ENCODE measurements around the gene CMTM2.

The CMTM2 gene

GRCh38 chr16:66596986-66597848 lies 18.0 kb downstream of the CMTM2 start:
- Histone ChIP-seq H3K79me2 (ENCODE audit: insufficient read depth, low read length) (no peaks in the 10 kb centered on the region), H3K9me3 (ENCODE audit: insufficient read depth, low read length) (peaks cover 16% of the 10 kb centered on the region; the same call in 1 of the 2 replicates), H4K20me1 (ENCODE audit: low read depth, low read length) (no peaks in the 10 kb centered on the region), H3K27me3 (ENCODE audit: low read length) (no peaks in the 10 kb centered on the region; the same call in 1 of the 2 replicates), H3K27ac (ENCODE audit: low read depth, low read length) (no peak overlapping the region), H3K4me2 (ENCODE audit: low read depth, low read length, poor library complexity, severe bottlenecking) (no peak overlapping the region), H3K4me3 (ENCODE audit: insufficient read depth, low read length, poor library complexity, severe bottlenecking) (no peak overlapping the region), H2AFZ (ENCODE audit: low read depth, low read length, severe bottlenecking) (no peak overlapping the region), H3K9me2 (replicated peaks; ENCODE audit: insufficient read depth, low read length) (no peaks in the 10 kb centered on the region), H3K36me3 (ENCODE audit: low read length) (no peaks in the 10 kb centered on the region), H3F3A (ENCODE audit: insufficient read depth) (no peaks in the 10 kb centered on the region), H3K9ac (ENCODE audit: low read length) (no peak overlapping the region)
- no peak for TF ChIP-seq EZH2phosphoT487 (conservative IDR thresholded peaks at IDR 0.05; ENCODE audit: low read length)
- no peak for TF ChIP-seq CTCF (IDR thresholded peaks at IDR 0.05; ENCODE audit: insufficient read depth, low read length, poor library complexity, severe bottlenecking)

GRCh38 chr16:66598111-66598510 lies 18.8 kb downstream of the CMTM2 start:
- Histone ChIP-seq H3K9me3 (ENCODE audit: insufficient read depth, low read length) (peaks cover 16% of the 10 kb centered on the region; the same call in 1 of the 2 replicates), H4K20me1 (ENCODE audit: low read depth, low read length) (no peaks in the 10 kb centered on the region), H3K27me3 (ENCODE audit: low read length) (no peaks in the 10 kb centered on the region; the same call in 1 of the 2 replicates), H3K79me2 (ENCODE audit: insufficient read depth, low read length) (no peaks in the 10 kb centered on the region), H3K36me3 (ENCODE audit: low read length) (no peaks in the 10 kb centered on the region), H3K4me2 (ENCODE audit: low read depth, low read length, poor library complexity, severe bottlenecking) (no peak overlapping the region), H3F3A (ENCODE audit: insufficient read depth) (no peaks in the 10 kb centered on the region), H3K4me3 (ENCODE audit: insufficient read depth, low read length, poor library complexity, severe bottlenecking) (no peak overlapping the region), H3K9ac (ENCODE audit: low read length) (no peak overlapping the region), H3K27ac (ENCODE audit: low read depth, low read length) (no peak overlapping the region), H3K9me2 (replicated peaks; ENCODE audit: insufficient read depth, low read length) (no peaks in the 10 kb centered on the region), H2AFZ (ENCODE audit: low read depth, low read length, severe bottlenecking) (no peak overlapping the region)
- TF ChIP-seq EZH2phosphoT487 (conservative IDR thresholded peaks at IDR 0.05; ENCODE audit: low read length): no peak
- no peak for TF ChIP-seq CTCF (IDR thresholded peaks at IDR 0.05; ENCODE audit: insufficient read depth, low read length, poor library complexity, severe bottlenecking)

DNA sequence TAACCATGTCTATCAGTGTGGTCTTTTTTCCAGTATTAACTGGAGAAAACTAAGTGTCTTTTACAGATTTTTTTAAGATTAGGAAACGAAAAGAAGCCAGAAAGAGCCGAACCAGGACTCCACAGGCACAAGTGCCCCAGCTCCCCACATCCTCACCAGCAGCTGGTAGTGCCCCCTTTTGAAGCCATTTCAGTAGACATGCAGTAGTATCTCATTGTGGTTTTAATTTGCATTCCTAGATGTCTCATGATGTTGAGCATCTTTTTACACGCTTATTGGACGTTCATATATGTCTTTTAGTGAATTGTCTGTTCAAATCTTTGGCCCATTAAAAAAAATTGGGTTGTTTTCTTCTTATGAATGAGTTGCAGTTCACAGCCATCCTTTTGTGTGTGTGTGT lies 20.5 kb downstream of the CMTM2 start:
- no peak for TF ChIP-seq CTCF (IDR thresholded peaks at IDR 0.05; ENCODE audit: insufficient read depth, low read length, poor library complexity, severe bottlenecking)
- no peak for TF ChIP-seq EZH2phosphoT487 (conservative IDR thresholded peaks at IDR 0.05; ENCODE audit: low read length)
- no peak overlapping the region for H2AFZ ChIP-seq (ENCODE audit: low read depth, low read length, severe bottlenecking)
- no peaks in the 10 kb centered on the region for H3K79me2 ChIP-seq (ENCODE audit: insufficient read depth, low read length)
- H3K27me3 ChIP-seq (ENCODE audit: low read length): no peaks in the 10 kb centered on the region; the same call in 1 of the 2 replicates
- no peaks in the 10 kb centered on the region for H3F3A ChIP-seq (ENCODE audit: insufficient read depth)
- no peak overlapping the region for H3K27ac ChIP-seq (ENCODE audit: low read depth, low read length)
- H3K9me2 ChIP-seq (replicated peaks; ENCODE audit: insufficient read depth, low read length): no peaks in the 10 kb centered on the region
- no peak overlapping the region for H3K4me2 ChIP-seq (ENCODE audit: low read depth, low read length, poor library complexity, severe bottlenecking)
- H3K36me3 ChIP-seq (ENCODE audit: low read length): no peaks in the 10 kb centered on the region
- no peak overlapping the region for H3K9ac ChIP-seq (ENCODE audit: low read length)
- peaks cover 16% of the 10 kb centered on the region; the same call in 1 of the 2 replicates for H3K9me3 ChIP-seq (ENCODE audit: insufficient read depth, low read length)
- H4K20me1 ChIP-seq (ENCODE audit: low read depth, low read length): no peaks in the 10 kb centered on the region
- H3K4me3 ChIP-seq (ENCODE audit: insufficient read depth, low read length, poor library complexity, severe bottlenecking): no peak overlapping the region
